T-helper 1 cell (primary cell): ENCODE data around the gene HIVEP3.
A peak's percentile ranks its signal among the peaks of the same experiment; 100 is the strongest.

Experiments used
- DNase-seq, 5 donors: peaks; one replicate each; pipeline ENCODE4 v3.0.0-alpha.2; 2012 to 2020

Gene HIVEP3

GRCh38 chr1:41546833-41547135 is 371.9 kb downstream of the HIVEP3 start:
- DNase-seq: no peak

DNA sequence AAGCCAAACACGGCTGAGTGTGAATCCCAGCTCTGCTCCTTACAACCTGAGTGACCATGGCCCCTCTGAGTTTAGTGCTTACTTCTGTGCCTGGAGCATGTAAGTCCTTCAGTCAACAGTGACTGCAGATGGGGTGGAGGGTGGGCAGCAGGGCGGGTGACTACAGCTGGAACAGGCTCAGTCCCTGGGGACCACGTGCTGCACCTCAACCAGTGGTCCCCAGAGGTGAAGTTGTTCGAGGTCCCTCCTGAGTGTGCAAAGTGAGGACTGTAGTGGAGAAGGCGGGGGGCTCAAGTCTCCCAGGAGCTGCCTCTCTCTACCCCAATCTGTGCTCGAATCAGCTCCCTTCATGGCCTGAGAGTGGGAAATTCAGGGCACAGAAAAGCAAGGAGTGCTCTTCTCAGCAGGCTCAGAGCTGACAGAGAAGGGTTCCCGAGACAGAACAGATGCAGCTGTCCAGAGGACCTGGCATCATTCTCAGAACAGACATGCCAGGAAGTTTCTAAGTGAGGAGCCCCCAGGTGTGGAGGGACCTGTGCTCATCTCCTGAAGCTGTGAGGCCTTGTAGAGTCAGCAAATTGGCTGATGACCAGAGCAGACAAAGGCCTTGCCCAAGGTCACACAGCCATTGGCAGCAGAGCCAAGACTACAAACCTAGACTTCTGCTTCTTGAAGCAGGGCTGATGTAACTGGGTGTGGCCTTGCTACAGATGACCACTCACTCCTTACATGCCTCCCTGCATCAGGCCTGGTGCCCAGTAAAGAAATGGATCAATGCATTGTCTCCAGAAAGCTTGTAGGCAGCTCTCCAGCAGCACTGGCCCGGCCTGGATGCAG is 372.5 kb downstream of the HIVEP3 start:
- DNase-seq: no peak

- DNase-seq: peak in 1 of 5 donors; percentile 4
Observed at GRCh38 chr1:41542196-41542930, 376.4 kb downstream of the HIVEP3 start.

DNA sequence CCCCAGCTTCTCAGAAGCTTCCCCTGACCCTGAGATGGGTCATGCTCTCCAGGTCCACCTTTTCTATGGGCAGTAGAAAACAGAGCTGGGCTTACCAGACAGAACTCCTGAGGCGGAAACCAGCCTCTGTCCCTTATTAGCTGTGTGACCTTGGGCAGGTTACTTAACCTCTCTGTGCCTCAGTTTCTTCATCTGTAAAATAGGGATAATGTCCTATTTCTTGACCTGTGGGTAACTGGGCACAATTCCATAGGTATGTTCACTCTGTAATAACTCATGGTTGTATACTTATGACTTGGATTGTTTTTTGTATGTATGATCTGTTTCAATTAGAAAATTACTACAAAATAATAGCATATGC is 377.1 kb downstream of the HIVEP3 start:
- no peak for DNase-seq

DNA sequence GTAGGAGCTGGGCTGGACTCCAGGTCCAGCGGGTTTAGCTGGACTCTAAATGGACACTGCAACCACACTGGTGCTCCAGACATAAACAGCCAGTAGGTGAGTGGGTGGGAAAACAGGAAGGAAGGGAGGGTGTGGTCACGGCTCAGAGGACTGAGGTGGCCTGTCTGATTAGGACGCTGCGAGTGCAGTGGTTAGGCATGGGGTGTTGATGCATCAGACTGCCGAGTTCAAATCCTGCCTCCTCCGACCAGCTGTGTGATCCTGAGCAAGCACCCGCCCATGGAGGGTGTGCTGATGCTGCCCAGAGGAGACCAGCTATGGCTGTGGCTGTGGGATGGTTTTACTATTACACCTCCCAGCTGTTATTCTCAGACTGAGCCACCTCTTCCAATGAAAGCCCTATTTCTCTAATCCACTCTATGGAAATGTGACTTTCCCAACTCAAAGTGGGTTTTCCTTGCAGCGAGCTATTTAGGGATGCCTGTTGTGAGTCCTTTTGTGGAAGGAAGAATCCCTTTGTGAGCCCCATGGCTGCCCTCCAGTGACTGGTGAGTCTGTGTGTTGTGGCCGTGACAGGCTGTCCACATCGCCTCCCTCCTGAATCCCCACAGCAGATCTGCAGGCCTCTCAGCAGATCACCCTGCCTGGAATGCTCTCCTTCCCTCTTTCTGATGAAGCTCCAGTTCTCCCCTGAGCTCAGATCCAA is 377.7 kb downstream of the HIVEP3 start:
- DNase-seq: peak in 1 of 5 donors; percentile 4

DNA sequence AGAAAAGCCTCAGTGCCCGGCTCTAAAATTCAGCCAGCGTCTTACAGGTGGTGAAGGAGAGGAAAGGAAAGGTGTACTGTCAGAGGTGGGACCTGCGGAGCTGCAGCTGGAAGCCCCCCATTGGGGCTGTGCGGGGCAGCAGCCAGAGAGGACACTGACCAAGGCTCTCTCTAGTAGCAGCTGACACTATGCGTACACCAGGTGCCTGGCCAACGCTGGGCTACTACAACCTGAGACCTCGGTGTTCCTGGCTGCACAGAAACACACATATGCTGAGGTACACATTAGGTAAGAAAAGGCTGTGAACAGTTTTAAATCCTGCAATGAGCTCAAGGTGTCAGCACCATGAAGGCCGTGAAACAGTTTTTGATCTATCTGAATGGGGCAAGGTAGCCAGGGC is 378.7 kb downstream of the HIVEP3 start:
- DNase-seq: no peak

DNA sequence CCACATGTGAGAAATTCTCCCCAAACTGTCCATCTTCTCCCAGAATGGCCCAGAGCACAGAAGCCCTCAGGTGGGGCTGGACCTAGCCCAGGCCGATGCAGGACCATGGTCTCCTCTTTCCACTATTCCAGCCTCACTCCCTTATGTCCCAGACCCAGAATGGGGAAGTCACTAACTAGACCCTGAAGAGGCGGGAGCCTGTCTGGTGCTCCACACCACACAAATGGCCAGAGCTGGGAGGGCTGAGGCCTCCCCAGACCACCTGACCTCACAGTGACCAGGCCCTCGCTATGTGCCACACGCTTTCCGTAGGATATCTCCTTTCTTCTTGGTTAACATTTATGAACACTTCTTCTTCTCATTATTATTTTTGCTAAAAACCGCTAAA is 379.3 kb downstream of the HIVEP3 start:
- DNase-seq: no peak

DNA sequence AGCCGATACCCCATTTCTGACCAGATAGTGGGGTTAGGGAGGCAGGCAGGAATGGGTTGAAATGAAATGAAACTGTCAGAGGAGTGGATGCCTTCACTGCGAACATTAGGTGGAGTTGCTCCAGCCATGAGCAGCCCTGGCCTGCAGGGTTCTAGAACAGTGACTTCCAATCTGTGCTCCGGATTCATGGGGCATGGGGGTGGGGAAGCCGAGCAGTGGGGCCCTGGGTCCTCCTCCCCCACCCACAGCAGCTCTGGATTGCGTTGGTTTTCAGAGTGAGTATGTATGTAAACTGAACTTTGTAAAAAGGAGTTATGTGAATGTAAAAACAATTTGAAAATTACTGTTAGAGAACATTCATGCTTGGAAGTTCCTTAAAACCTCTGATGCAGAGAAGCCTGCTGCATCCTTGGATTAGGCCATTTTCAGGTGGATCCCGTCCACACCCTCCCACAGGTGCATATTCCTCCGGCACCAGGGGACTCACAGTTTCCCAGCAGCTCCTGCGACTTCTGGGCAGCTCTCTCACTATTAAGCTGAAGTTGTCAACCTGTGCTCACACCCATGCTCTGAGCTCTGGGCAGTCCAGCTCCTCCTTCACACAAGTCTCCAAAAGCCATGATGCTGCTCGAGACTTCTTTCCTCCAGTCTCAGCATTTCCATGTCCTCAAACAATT is 379.8 kb downstream of the HIVEP3 start:
- DNase-seq: peak in 1 of 5 donors; percentile 3

GRCh38 chr1:41537788-41538351 is 380.9 kb downstream of the HIVEP3 start:
- no peak for DNase-seq

- no peak for DNase-seq
Observed at GRCh38 chr1:41537251-41537650, 381.5 kb downstream of the HIVEP3 start.

- DNase-seq: no peak
Observed at GRCh38 chr1:41536361-41536802, 382.3 kb downstream of the HIVEP3 start.

- no peak for DNase-seq
Observed at GRCh38 chr1:41535716-41536115, 383.0 kb downstream of the HIVEP3 start.

- DNase-seq: no peak
Observed at GRCh38 chr1:41535276-41535675, 383.4 kb downstream of the HIVEP3 start.

DNA sequence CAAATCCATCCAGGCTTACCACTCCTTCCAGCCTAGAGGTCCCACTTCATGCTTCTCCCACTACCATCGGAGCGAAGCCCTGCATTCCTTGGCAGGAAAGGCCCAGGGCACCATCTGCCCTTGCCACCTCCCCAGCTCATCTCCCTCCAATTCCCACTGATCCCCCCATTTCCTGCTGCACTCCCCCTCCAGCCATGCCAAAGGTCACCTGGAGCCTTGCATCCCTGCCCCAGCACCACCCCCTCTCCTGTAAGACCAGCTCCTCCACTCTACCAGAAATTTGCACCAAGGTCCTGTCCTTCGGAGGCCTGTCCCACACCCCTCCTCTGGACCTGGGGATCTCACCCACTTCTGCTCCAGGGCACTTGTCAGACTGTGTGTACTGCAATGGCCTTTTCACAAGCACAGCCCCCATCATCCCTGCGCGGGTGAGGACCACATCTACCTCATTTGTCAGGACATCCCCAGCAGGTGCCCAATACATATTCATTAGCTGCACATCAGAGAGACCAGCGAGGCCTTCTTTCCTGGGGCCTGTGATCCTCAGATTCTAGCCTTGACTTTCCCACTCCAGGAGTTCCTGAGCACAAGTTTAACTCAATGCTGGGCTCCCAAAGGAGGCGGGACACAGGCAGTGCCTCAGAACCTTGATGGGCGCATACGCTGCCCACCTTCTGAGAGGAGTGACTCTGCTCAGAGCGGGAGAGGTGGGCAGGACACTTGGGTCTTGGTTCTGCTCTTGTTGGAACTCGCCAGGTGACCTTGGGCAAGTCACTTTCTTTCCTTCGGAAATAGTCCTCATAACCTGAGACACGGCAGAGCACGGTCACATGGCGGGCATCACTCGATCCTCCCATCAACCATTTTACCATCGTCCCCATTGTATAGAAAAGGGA is 384.3 kb downstream of the HIVEP3 start:
- DNase-seq: no peak

DNA sequence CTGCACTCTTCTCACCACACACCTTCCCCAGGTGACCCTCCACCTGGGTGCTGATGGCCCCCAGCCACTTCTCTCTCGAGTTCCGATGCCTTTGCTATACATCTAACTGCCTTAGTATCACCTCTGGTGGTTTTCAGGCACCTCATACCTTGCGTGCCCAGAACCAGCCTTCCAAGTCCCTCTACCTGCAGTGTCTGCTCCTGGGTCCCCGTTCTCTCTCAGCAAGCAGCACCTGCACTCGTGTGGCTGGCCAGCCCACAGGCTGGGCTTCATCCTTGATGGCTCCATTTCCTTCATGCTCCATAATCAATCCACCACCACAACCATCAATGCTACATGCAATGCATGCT is 385.0 kb downstream of the HIVEP3 start:
- peak in 1 of 5 donors; percentile 4 for DNase-seq

DNA sequence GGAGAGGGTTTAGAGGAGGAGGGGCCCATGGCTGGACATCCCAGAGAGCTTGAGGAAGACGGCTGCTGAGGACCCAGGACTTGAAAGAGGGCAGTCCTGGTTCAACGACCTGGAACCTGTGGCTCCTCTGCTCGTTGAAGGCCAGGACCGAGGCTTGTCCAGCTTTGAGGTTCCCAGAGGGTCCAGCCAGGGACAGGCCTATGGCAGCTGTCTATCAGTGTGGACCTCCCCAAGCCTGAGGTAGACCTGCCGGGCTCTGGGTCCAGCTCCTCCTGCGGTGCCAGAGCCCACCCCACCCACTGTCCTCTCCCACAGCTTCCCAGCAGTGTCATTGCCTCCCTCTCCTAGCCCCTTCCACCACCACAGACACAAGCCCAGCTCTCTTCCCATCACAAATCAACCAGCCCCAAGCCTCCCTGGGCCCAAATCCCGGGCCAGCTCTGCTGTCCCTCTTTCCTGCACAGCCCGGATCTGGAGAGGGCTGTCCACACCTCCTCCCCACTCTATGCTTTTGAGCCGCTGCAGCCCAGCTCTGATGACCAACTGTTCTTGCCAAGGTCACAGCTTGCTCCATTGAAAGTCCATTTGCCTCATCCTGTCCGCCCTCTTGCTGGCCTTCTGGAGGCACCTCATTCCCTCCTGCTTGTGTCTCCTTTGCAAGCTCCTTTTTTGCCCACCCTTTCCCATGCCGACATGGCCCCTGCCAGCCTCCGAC is 385.5 kb downstream of the HIVEP3 start:
- peak in 1 of 5 donors; percentile 10 for DNase-seq

GRCh38 chr1:41532206-41532975 is 386.3 kb downstream of the HIVEP3 start:
- peak in 1 of 5 donors; percentile 1 for DNase-seq

GRCh38 chr1:41530411-41530810 is 388.3 kb downstream of the HIVEP3 start:
- peak in 1 of 5 donors; percentile 2 for DNase-seq

- peak in 1 of 5 donors; percentile 1 for DNase-seq
Observed at GRCh38 chr1:41529621-41530395, 388.9 kb downstream of the HIVEP3 start.
